HG02981 (cell line): ENCODE measurements around the gene MMADHC.

ENCODE experiments used
- ATAC-seq: cut with Tn5 transposase; IDR thresholded peaks from one replicate; pipeline ENCODE4 v1.9.1; 2021; ENCODE audit warnings: mild to moderate bottlenecking, moderate library complexity; ENCODE audit not compliant: unreplicated experiment

MMADHC gene

DNA sequence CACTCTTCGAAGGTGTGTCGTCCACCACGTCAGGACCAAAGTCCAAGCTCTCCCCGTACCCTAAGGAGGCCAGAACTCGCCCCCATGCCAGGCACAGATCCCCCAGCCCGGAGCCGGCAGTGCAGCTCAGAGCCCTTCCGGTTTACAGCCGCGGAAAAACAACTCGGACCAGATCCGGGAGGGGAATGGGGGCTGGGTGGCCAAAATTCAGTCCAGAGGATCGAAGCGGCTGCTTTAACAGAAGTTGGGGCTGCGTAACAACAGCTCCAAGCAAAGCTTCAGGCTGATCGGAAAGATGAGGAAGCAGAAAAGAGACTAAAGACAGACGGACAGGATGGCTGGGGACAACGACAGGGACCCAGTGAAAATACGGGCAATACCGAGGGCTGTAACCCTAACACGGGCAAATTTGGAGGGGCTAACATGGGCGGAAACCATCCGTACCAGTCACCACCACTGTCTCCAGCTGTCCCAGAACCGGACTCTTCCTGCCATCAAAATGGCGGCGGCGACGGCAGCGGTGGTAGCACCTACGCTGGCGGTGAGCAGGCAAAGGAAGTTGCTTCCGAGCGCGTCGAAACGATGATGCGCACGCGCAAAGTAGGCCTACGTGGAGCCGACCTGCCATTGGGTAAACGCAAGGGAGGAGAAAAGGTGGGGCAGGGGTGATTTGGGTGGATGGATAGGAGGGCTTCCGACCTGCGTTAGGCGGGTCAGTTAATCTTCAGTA lies at the start of gene MMADHC:
TSS of gene MMADHC (minus strand) at position 556 of the 730 bp plus-strand sequence. CDS start 678 bp downstream, outside the sequence.
- peak; percentile 99 for ATAC-seq

DNA sequence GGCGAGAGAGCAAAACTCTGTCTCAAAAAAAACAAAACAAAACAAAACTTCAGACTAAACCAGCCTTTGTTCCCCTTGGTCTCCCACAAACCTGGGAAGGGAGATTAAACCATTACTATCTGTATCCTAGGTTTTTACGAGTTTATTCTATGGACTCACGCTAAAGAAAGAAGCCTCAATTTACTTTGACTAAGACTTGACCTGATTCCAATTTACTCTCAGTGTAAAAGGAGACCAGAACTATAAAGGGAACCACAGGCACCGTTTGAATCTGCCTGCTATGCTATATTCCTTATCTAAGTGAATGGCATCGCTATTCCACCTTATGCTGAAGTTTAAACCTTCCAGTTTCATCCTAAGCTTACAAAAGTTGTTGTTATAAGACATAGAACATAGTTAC lies 46.5 kb upstream of the MMADHC start:
- ATAC-seq = no peak

DNA sequence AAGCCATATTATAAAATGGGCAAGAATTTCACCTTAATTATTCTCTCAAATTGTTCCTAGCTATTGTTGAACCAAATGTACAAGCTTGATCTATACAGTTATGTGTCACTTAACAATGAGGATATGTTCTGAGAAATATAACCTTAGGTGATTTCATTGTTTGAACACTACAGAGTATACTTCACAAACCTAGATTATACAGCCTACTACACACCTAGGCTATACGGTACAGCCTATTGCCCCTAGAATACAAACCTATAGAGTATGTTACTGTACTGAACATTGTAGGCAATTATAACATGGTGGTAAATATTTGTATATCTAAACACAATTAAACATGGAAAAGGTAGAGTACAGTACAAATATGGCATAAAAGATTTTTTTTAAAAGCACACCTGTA lies 42.9 kb upstream of the MMADHC start:
- ATAC-seq = no peak

DNA sequence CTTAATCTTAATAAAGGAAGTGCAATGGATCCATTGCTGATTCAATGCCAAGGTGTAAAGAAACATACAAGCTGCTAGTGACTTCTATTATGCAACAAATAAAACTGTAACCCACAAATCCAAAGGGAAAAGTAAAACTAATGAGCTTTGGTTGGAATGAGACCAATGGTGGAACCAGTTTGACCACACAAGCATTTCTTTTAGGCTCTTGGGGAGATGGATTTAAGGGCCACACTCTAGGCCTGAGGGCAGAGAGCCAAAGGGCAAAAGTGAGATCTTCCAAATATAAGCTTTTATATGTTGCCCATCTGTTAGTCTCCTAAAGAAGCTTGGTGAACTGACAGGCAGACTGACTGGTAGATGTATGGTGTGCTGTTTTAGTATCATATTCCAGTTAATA lies 41.5 kb upstream of the MMADHC start:
- ATAC-seq = no peak

DNA sequence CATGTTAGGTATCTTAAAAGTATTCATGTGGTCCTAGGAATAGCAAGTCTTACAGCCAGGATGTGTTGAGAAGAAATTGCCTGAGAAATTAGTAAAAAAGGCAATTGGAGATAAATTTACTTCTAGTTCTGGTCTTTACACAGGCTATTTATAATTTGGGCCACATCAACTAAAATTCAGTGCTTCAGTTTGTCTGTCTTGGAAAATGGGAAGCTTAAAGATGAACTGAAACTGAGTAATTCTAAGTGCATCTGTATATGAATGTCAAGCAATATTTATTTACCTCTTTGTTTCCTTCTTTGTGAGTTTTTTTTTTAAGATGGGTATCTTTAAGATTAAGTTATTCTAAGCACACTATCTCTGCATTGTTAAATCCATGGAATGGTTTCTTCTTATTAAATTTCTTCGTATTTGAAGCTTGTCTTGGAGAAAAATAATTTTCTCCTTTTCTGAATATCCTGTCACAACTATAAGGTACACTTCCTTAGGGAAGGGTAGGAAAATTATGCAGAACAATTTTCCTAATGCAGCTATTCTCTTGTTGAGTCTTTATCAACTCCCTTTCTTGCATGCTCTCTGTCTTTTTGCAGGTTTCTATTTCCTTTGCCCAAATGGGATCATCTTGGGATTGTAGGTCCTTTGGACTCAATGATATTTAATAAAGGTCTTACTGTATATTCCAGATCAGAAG lies 39.7 kb upstream of the MMADHC start:
- no peak for ATAC-seq

DNA sequence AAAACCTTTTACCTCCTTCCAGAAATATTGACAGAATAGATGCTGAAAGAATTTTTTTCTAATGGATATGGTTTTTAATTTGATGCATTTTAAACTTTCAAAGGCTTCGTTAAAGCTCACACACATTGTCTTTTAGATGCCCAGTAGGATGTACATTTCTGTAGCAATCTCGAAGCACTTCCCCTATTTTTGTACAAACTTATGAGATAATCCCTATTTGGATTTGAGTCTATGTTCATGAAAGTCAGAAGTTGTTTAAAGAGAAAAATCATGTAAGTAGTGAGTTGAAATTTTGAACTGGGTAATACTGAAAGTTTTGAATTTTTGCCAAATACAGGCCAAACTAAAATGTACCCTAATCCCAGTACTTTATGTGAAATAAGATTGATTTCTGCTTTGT lies 38.1 kb upstream of the MMADHC start:
- no peak for ATAC-seq

DNA sequence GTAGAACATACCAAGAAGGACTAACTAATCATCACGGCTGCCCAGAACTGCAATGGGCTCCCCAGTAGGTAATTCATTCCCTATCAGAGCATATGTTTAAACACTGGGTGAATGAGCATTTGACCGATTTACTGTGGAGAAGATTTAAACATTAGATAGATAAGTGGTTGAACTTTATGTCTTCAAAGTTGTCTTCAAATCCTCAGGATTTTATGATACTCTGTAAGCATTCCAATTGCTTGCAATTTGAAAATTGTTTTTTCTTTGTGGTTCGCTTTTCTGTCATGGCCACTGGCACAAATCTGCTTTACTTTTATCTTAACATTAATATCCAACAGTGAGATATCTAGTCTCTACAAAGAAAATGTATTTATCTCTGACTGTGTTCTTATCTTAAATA lies 37.7 kb upstream of the MMADHC start:
- no peak for ATAC-seq

DNA sequence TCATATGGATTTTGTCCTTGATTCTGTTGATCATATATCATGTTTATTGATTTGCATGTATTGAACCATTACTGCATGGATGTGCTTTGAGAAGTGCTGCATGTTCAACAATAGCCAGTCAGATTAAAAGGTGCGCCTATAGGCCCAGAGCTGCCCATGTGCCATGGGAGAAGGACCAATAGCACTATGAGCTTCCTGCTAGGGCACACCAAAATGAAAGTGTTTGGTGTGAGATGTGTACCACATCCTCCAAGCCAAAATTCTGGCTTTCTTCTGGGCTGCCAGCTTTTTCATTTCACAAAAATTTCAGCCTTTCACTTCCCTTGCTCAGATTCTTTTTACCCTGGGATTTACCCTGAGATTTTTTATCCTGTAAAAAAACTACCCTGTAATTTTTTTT lies 34.8 kb upstream of the MMADHC start:
- peak; percentile 65 for ATAC-seq

DNA sequence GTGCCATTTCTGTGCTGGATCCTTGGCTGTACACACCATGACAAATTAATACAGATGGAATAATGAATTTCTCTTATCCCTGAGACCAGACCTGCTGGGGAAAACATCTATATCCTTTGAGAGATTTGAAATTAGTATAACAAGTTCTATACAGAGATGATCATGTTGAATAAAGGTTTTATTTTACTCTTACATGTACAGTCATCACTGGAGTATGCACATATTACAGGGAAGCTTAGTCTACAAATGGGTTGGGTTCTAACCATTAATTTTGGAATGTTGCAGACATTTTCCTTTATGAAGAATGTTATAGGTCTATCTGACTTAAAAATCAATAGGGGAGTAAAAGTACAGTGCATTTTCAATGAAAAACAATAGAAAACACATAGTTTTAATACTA lies 29.9 kb upstream of the MMADHC start:
- no peak for ATAC-seq

DNA sequence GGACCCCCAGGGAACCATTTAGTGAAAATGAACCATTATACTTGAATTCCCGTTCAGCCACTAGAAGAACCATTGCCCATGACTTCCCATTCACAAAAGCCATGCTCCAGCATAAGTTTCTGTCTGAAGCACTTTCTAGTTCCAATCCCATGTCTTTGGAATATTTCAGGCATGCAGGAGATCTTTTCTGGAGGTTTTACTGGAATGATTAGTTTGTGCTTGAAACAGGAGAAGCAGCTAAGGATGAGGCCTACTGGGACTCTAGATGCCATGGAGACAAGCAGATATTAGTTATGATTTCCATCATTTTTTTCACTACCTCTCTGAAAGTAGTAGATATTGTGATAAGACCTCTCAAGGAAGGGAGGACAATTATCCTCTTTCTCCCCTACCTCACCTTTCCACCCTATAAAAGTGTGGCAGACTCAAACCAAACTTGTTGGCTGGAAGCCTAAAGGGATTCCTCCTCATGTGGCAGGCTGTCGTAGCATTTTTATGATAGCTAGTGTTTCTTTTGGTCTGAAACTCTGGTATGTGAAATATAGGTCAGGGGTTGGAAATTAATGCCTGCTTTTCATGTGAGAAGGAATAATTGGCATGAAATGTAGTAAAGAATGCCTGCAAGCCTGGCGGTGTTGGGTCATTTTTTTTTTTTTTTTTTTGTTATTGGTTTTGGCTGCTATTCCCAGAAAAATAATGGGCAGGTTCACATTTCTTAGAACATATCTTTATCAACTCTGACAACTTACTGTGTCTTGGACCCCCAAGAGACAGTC lies 29.3 kb upstream of the MMADHC start:
- no peak for ATAC-seq

DNA sequence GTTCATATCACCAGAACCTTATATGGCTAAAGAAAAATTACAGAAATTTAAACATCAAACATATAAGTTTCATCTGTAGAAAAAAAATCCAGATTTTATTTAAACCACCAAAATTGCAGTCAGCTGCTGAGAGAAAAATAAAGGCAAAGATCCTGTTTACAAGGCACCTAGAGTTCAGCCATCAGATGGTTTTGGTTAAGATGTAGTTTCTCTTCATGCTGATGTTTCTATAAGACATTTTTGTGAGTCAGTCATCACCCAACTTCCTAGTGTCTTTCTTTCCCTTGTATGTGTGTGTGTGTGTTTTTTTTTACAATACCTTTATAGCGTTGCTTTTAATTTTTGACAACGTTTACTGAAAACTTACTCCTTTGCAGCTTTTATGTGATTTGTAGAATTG lies 26.1 kb upstream of the MMADHC start:
- no peak for ATAC-seq

DNA sequence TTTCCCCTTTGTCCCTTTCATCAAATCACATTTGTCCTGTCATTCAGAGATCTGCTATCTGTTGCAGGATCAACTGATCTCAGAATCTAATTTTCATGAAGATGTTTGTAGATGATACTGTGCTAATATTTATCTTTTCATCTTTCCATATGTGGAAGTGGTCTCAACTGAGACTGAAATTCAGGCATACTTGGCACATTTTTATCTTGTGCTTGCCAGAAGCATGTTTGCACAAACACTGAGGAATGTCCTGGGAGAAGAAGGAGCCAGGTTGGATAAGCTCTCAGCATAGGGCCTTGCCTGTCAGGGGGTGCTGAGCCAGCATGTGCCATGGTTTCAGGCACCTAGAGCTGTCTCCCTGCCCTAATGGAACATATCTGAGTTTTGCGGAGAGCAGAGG lies 24.5 kb upstream of the MMADHC start:
- ATAC-seq = no peak

DNA sequence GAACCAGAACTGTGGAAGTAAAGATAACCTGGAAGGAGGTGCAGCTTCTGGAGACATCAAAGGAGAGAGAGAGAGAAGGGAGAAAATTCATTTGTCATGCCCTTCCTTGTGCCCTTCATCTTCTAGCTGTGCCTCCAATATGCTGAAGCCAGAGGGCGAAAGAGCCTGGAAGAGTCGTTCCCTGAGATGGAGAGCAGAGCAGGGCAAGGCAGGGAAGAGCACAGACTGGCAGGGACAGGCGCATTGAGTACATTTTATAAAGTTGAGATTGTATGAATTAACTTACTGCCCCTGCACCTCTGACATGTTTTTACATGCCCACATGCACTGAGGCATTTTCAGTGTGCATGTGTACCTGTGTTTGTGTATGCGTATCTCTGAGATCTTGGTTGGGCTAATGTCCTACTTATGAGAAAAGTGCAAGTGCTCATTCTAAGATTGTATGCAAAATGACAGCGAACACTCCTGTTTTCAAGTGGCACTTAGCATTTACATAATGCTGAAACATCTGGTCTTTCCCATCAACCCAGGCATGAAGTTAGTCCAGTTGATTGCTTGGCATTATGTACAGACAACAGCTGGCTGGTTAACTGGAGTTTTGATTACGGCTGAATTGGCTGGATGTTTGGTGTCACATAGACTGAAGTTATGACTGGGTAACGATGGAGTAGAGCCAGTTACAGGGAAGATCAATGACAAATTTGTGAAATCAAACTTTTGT lies 23.7 kb upstream of the MMADHC start:
- no peak for ATAC-seq

DNA sequence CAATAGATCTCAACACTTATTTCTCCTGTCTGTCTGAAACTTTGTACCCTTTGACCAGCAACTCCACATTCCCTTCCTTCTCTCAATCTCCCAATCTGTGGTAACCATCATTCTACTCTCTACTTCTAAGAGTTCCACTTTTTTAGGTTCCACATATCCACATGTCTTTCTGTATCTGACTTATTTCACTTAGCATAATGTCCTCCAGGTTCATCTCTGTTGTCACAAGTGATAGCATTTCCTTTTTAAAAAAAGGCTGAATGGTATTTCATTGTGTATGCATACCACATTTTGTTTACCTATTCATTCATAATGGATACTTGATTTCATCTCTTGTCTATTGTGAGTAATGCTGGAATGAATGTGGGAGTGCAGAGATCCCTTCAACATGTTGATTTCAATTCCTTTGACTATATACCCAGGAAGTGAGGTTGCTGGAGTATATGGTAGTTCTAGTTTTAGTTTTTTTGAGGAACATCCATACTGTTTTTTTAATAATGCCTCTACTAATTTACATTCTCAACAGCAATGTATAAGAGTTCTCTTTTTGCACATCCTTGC lies 18.8 kb upstream of the MMADHC start:
- ATAC-seq = no peak

DNA sequence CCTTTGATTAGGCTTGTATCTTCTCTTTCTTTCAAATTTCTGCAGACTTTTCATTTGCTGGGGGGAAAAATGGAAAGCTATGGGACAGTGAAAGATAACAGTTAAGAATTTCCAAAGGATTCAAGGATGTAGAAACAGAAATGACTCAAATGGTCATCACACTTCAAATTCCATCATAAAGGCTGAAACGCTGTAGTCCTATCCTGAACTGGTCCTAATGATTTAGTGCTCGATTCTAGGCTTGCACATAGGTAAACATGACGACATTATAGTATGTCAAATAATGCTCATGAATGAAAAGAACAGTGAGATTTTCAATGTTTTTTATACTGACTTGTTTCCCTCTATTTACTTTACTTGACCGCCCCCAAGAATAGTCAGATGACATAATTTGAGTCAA lies 15.7 kb upstream of the MMADHC start:
- no peak for ATAC-seq

DNA sequence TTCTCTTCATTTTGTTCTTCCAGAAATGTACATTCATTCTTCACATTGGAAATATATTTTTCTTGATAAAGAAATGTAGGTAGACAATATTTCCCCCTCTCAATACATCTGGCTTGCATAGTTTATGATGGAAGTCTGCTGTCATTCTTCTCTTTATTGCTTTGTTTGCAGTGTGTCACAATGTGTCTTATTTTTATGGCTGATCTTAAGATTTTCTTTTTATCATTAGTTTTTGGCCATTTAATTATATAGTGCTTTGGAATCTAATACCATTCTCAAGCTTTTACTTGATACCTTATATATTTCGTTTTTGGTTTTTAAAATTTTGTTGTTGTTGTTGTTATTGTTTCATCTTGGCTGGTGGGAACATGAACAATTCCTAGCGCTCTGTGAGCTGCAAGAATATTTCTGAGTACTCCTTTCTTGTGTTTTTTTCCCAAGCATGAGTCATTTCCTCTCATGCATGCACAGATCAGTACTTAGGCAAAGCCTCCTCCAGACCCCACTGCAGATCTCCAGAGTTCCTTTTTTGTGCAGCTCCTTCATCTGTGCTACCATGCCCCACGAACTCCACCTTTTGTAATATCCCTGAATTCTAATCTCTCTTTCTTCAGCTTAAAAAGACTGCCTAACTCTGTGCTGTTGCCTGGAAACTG lies 13.7 kb upstream of the MMADHC start:
- ATAC-seq = no peak

DNA sequence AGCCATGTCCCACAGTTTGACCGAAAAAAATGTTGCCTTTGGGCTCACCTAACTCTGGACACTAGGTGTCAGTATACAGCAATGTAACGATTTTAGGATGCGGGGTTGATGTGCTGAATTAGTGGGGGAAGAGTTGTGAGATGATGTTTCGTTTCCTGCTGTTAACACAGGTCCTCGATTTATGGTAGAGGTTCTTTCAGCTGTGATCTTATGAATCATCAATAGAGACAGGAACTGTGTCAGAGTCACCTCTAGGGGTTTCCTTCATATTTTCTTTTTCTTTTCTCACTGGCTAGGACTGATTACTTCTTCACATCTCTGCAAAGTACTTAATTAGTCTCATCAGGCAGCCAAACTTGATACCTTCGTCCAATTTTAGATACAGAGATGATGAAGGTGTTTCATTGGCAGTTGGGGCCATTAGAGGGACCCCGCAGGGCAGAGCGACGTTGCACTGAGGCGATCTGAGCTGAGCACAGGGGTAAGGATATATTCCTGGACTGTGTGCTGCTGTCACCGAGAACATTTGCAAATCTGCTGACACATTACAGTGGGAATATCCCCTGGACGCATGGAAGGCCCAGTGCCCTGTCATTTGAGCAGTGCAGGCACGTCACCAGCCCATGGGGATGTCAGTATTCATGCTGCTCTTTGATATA lies 10.2 kb upstream of the MMADHC start:
- ATAC-seq = peak; percentile 99

DNA sequence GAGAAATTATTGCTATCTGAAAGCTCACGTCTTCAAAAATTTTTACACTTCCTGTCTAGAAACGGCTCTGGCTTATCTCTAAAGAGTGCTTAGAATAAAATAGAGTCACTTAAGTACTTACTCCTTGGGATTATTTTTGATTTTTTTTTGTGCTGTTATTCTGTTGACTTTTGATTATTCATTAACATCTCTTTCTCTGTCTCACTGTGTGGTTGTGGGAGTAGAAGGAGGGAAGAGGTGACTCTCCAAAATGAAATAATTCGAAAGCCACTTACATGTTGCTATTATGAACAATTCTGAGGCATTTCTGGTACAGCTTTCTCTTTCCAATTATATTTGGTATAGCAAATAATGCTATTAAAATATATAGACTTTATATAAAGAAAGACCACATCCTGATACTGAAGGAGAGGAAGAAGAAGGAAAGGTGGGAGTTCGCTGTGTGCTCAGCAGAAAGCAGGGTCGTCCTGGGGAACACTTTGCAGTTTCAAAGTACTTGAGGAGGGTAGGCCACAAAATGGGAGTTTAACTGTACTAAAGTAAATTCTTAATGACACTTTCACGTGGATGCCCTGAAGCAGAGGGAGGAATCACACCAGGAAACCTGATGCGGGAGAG lies 9.6 kb upstream of the MMADHC start:
- ATAC-seq = peak; percentile 2

DNA sequence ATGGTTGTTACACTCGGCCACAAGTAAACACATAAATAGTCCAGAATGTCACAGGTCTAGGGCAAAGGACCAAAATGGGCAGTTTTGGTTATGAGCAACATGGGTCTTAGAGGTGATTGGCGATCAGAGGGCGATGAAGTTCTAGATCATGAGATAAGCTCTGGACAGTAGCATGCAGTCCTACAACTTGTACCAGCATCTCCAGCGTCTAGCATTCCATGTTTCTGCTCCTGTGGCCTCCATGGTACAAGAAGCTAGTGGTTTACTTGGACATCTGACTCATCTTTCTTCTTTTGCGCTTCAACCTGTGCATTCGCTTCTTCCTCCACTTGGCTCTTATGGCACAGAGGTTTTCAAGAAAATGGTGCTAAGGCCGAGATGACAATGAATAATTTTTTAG lies 8.9 kb upstream of the MMADHC start:
- no peak for ATAC-seq
